GM18861 (cell line): Measurements from ENCODE around the gene SIAE.

Experiments
- ATAC-seq: cut with Tn5 transposase; IDR thresholded peaks from one replicate; pipeline ENCODE4 v1.9.1; 2021; ENCODE audit not compliant: unreplicated experiment

The SIAE gene

DNA sequence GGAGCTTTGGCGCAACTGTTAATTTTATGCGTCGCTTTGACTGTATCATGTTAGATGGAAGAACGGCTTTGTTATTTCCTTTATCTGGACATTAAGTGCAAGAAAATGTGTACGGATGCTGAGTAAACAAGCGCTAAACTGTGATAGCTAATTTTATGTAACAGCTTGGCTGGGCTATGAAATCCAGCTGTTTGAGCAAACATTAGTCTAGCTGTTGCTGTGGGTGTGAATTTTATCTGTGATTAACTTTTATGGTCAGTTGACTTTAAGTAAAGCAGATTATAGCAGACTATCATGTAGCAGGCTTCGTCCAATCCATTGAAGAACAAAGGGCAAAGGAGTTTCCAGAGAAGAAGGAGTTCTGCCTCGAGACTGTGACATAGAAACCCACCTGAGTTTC, 89.8 kb downstream of the SIAE start:
- no peak for ATAC-seq
